Astrocyte (in vitro differentiated cells and primary cell): ENCODE results near the gene PPFIBP1. TPM values are rescaled to one million over a fixed set of nuclear protein-coding genes. Genes with fewer than 3 reads are reported as not detected.
"Not testable (repeated sequence)": the region's sequence is repeated elsewhere in the genome, so short reads cannot be mapped to it uniquely, and the experiment has no call there.

Source experiments
- DNase-seq: peaks from one replicate; pipeline ENCODE4 v3.0.0-alpha.2; 2010; ENCODE audit warnings: low read depth
- FAIRE-seq: peaks from 2 replicates; lab custom pipeline; 2011; peaks lifted over from hg19 to GRCh38; lab: Jason Lieb, UNC
- H2AFZ ChIP-seq: 2 replicates; pipeline ENCODE4 v1.6.0; 2012; ENCODE audit warnings: low read depth, low read length, inconsistent platforms
- H3K27ac ChIP-seq: 2 replicates; pipeline ENCODE4 v1.5.1; 2011; ENCODE audit warnings: low read depth, low read length, inconsistent platforms
- H3K27me3 ChIP-seq: 2 replicates; pipeline ENCODE4 v1.6.0; 2011; ENCODE audit warnings: low read length, inconsistent platforms; ENCODE audit not compliant: insufficient read depth
- H3K36me3 ChIP-seq: 2 replicates; pipeline ENCODE4 v1.5.1; 2011; ENCODE audit warnings: low read length, inconsistent platforms; ENCODE audit not compliant: insufficient read depth
- H3K4me1 ChIP-seq: 2 replicates; pipeline ENCODE4 v1.5.1; 2011; ENCODE audit warnings: low read length, inconsistent platforms; ENCODE audit not compliant: insufficient read depth
- H3K4me2 ChIP-seq: 2 replicates; pipeline ENCODE4 v1.6.0; 2012; ENCODE audit warnings: low read length, inconsistent platforms
- H3K4me3 ChIP-seq: 2 replicates; pipeline ENCODE4 v1.5.1; 2011; ENCODE audit warnings: low read depth, mild to moderate bottlenecking, low read length, inconsistent platforms; ENCODE audit not compliant: insufficient read depth
- H3K79me2 ChIP-seq: 2 replicates; pipeline ENCODE4 v1.6.0; 2012; ENCODE audit warnings: mild to moderate bottlenecking, low read length, inconsistent platforms; ENCODE audit not compliant: insufficient read depth
- H3K9ac ChIP-seq: 2 replicates; pipeline ENCODE4 v1.6.0; 2012; ENCODE audit warnings: mild to moderate bottlenecking, low read length, inconsistent platforms
- H3K9me3 ChIP-seq: 2 replicates; pipeline ENCODE4 v1.5.1; 2012; ENCODE audit warnings: low read depth, mild to moderate bottlenecking, low read length, inconsistent platforms; ENCODE audit not compliant: insufficient read depth
- H4K20me1 ChIP-seq: 2 replicates; pipeline ENCODE4 v1.6.0; 2012; ENCODE audit warnings: low read length, inconsistent platforms; ENCODE audit not compliant: insufficient read depth
- H3K27ac Mint-ChIP-seq: one replicate; pipeline ENCODE4 v1.8.0; 2021; ENCODE audit warnings: mild to moderate bottlenecking, mixed read lengths; ENCODE audit not compliant: unreplicated experiment
- H3K27me3 Mint-ChIP-seq: one replicate; pipeline ENCODE4 v1.8.0; 2021; ENCODE audit warnings: low read depth, mixed read lengths; ENCODE audit not compliant: unreplicated experiment
- H3K36me3 Mint-ChIP-seq: one replicate; pipeline ENCODE4 v1.8.0; 2021; ENCODE audit warnings: low read depth, mixed read lengths; ENCODE audit not compliant: unreplicated experiment
- H3K4me1 Mint-ChIP-seq: one replicate; pipeline ENCODE4 v1.8.0; 2021; ENCODE audit warnings: low read depth, mixed read lengths; ENCODE audit not compliant: unreplicated experiment
- H3K4me3 Mint-ChIP-seq: one replicate; pipeline ENCODE4 v1.8.0; 2021; ENCODE audit warnings: mild to moderate bottlenecking, moderate library complexity, mixed read lengths; ENCODE audit not compliant: unreplicated experiment
- H3K9me3 Mint-ChIP-seq: one replicate; pipeline ENCODE4 v1.8.0; 2021; ENCODE audit warnings: mild to moderate bottlenecking, mixed read lengths; ENCODE audit not compliant: unreplicated experiment
- CTCF ChIP-seq: IDR thresholded peaks from 2 replicates; pipeline ENCODE4 v1.5.1; 2011; ENCODE audit warnings: low read depth, mild to moderate bottlenecking, inconsistent platforms, low read length, moderate library complexity; ENCODE audit not compliant: insufficient read depth
- EZH2 ChIP-seq: IDR thresholded peaks from 2 replicates; pipeline ENCODE4 v1.6.1; 2012; ENCODE audit warnings: mild to moderate bottlenecking, low read length, inconsistent platforms; ENCODE audit not compliant: insufficient read depth
- total RNA-seq: library from RNA; stranded (reverse); gene quantifications from 2 replicates; pipeline ENCODE4 v1.2.1, GENCODE V29; 2021

The PPFIBP1 gene
- total RNA-seq, 1 donor from 2014 or later = 147 TPM

DNA sequence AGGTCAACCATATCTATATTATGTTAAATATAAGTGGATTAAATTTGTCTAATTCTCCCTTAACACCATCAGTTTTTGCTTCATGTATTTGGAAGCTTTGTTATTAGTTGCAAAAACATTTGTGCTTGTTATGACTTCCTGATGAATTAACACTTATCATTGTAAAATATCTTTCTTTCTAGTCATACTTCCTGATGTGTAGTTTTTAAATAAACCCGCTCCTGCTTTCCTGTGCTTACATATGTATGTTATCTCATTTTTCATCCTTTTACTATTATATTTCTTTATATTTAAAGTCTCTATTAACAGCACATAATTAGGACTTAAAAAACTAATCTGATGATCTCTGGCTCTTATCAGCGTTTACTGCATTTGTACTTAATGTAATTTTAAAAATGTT is 106.2 kb downstream of the PPFIBP1 start:
- Mint-ChIP-seq H3K36me3 (peaks cover 10% of the 10 kb centered on the region), H3K4me1 (peaks cover 21% of the 10 kb centered on the region)
- DNase-seq, H3K9ac ChIP-seq, H3K9me3 Mint-ChIP-seq, H3K9me3 ChIP-seq, H3K27me3 ChIP-seq, H3K4me3 ChIP-seq, H3K27ac ChIP-seq, H2AFZ ChIP-seq, H4K20me1 ChIP-seq, H3K4me3 Mint-ChIP-seq, H3K36me3 ChIP-seq, H3K27me3 Mint-ChIP-seq, H3K4me2 ChIP-seq, H3K27ac Mint-ChIP-seq: not testable (repeated sequence)
- Histone ChIP-seq H3K4me1 (peaks cover 32% of the 10 kb centered on the region), H3K79me2 (peaks cover 67% of the 10 kb centered on the region)
- peak; percentile 97 for FAIRE-seq

- Histone ChIP-seq H3K79me2 (peaks cover 56% of the 10 kb centered on the region), H3K27ac (no peak overlapping the region), H3K9ac (no peak overlapping the region), H3K36me3 (no peaks in the 10 kb centered on the region), H3K9me3 (no peaks in the 10 kb centered on the region), H4K20me1 (no peaks in the 10 kb centered on the region), H3K27me3 (no peaks in the 10 kb centered on the region), H2AFZ (no peak overlapping the region), H3K4me3 (no peak overlapping the region), H3K4me1 (peaks cover 26% of the 10 kb centered on the region), H3K4me2 (no peak overlapping the region)
- FAIRE-seq (peak; percentile 20), DNase-seq (no peak)
- H3K27ac Mint-ChIP-seq = peak overlapping the region; percentile 7
- no peaks in the 10 kb centered on the region for H3K27me3 Mint-ChIP-seq
- peaks cover 10% of the 10 kb centered on the region for H3K36me3 Mint-ChIP-seq
- no peaks in the 10 kb centered on the region for H3K9me3 Mint-ChIP-seq
- H3K4me3 Mint-ChIP-seq = no peak overlapping the region
- peaks cover 21% of the 10 kb centered on the region for H3K4me1 Mint-ChIP-seq
- TF ChIP-seq EZH2 = no peak
- no peak for TF ChIP-seq CTCF
Measured at GRCh38 chr12:27631365-27631764, 107.4 kb downstream of the PPFIBP1 start.

DNA sequence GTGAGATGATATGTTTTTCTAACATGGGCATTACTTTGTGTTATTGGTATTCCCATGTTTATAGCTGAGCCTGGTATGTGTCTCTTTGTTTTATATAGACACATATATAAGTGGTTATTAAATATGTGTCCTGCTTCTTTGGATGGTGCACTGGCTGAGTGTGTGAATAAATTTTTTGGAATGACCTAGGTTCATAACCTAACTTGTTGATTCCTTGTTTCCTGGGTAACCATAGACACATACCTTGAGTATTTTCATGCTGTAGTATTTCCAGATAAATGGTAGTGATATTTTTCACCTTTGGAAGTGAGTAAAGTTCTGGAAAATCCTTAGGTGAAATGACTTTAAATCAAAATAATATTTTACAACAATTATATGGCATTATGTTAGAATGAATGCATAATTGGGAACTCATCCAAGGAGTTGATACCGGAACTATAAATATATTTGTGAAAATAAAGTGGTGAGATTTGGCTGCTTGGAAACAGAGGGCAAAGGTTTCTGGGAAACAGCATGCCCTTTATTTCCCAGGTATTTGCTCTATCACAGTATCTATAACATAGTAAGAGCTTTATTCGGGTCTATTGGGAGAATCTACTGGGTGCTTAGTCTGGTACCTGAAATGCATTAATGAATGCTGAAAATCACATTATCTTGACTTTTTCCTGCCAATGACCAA is 107.9 kb downstream of the PPFIBP1 start:
- Histone ChIP-seq H3K36me3 (no peaks in the 10 kb centered on the region), H3K9ac (no peak overlapping the region), H4K20me1 (no peaks in the 10 kb centered on the region), H3K4me2 (no peak overlapping the region), H3K4me3 (no peak overlapping the region), H3K27ac (no peak overlapping the region), H3K79me2 (peaks cover 53% of the 10 kb centered on the region), H2AFZ (no peak overlapping the region), H3K27me3 (no peaks in the 10 kb centered on the region), H3K4me1 (peaks cover 20% of the 10 kb centered on the region), H3K9me3 (no peaks in the 10 kb centered on the region)
- Mint-ChIP-seq H3K36me3 (peaks cover 10% of the 10 kb centered on the region), H3K4me1 (peaks cover 21% of the 10 kb centered on the region), H3K4me3 (no peak overlapping the region), H3K9me3 (no peaks in the 10 kb centered on the region), H3K27me3 (no peaks in the 10 kb centered on the region), H3K27ac (no peak overlapping the region)
- no peak for TF ChIP-seq EZH2
- TF ChIP-seq CTCF = no peak
- peak; percentile 23 for FAIRE-seq
- no peak for DNase-seq
